COLO668 (cell line): Measurements from ENCODE around the gene TBC1D16.

Experiments
- DNase-seq: peaks from one replicate; lab custom pipeline; 2025; ENCODE audit not compliant: unreplicated experiment; lab: John Stamatoyannopoulos, UW

TBC1D16 gene

DNA sequence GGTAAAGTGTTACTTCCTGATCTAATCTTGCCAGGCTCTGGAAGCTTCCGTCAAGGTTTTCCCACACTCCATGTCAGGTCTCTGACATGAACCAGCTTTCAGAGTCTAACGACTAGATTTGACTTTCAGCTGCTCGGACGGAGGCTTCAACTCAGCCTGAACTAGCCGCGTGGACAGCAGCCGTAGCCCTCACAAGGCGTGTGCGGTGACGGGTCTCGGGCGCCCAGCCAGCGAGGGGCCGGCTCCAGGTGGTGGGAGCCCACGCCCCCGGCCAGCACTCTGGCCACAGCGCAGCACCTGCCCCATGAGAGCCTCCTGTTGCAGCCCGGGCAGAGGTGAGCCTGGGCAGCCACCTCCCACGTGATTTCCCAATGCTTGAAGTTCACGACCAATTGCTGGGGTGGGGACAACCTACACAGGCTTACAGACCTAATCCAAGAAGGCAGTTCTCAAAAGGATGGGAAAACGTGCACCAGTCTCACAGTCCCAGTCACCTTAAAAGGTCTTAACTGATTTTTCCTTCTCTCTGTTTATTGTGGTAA is 45.5 kb downstream of the TBC1D16 start:
- DNase-seq, result peak; percentile 5

DNA sequence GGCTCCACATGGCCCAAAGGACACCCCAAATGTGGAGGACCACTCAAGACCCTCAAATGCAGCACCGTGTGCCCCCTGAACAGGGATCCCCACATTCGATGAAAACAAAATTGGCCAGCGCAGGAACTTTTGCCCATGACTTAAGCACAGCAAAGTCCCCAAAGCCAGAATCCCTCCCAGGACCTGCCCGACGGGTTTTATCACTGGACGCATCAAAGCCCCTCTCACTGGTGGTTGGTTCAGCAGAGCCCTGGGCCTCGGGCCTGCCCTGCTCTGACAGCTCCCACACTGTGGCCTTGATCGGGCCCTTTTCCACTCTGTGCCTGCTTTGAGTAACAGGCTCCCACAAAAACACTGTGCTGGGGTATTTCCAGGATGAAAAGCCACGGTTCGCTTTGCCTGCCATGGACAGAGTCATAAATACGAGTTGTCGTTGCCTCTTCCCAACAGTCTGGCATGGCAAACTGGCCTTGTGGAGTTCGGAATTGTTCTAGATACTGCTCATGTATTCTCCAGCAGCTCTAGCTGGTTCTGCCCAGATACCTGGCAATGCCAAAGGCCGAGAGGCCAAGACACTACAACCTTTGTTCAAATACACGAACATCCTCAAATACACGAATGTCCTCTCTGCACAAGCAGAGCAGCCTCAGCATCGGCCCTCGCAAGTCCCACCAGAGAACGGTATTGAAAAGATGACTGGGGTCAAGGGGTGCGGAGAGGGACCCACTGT is 46.4 kb downstream of the TBC1D16 start:
- no peak for DNase-seq

DNA sequence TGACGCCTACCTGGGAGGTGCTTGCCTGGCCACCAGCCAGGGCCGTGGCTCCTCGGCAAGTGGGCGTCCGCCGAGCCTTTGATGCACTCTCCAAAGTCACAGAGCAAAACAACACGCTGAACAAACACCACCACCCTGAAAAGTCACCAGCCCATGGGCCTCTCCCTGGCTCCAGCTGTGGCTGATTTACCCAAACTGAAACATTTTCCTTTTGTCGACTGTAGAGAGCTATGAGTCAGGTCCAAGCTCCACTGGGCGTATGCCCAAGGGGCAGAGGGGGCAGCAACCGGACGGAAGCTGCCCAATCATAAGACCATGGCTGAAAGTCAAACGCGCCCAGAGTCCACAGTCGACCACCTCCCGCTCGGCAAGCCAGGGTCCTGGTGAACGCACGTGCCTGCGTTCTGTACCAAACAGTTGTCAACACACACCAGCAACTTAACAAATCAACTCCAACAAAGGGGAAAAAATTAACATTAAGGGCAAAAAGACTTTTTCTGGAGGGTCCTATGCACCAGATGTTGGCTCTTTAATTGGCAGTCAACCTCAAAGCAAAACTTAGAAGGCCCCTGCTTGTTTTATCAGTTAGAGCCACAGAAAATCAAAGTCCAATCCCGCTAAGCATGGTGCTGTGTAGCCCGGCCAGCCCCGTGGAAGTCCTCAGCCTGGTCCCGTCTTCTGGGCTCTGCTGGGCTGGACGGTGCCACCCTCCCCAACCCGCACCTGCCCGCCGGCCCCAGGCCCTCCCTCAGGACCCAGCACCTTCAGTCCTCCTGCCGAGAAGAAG is 47.3 kb downstream of the TBC1D16 start:
- DNase-seq, result peak; percentile 74

DNA sequence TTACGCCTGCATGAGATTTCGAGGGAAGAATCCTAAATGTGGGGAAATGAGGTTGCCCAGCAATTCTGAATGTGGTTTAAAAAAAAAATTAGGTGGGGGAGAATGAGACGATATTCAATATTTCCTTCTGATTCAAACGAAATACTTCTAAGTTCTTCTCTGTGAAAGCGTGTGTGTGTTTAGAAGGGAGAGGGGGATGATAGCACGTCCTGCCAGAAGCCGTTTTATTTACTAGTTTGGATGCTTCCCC is 47.8 kb downstream of the TBC1D16 start:
- no peak for DNase-seq

DNA sequence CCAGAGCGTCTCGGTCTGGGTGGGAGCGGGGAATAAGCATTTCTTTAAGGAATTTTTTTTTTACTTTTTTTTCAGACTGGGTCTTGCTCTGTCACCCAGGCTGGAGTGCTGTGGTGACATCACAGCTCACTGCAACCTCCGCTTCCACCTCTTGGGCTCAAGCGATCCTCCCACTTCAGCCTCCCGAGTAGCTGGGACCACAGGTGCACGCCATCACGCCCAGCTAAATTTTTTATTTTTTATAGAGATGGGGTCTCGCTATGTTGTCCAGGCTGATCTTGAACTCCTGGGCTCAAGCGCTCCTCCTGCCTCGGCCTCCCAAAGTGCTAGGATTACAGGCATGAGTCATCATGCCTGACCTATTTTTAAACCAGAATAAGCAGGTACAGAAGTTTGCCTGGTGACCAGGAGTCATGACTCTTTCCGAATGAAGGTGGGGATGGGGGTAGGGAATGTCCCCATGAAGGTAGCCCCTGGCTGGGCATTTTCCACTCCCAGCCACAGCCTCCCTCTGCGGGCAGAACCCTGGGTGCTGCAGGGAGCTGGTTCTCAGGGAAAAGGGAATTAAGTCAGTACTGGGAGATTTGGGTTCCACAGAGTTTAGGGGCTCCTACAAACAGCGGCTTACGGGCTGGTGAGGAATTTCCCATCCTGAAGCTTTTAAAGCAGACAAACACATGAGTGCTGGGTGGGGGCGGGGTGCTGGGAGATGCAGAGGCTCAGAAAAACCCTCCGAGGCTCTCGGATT is 48.3 kb downstream of the TBC1D16 start:
- DNase-seq, result no peak

DNA sequence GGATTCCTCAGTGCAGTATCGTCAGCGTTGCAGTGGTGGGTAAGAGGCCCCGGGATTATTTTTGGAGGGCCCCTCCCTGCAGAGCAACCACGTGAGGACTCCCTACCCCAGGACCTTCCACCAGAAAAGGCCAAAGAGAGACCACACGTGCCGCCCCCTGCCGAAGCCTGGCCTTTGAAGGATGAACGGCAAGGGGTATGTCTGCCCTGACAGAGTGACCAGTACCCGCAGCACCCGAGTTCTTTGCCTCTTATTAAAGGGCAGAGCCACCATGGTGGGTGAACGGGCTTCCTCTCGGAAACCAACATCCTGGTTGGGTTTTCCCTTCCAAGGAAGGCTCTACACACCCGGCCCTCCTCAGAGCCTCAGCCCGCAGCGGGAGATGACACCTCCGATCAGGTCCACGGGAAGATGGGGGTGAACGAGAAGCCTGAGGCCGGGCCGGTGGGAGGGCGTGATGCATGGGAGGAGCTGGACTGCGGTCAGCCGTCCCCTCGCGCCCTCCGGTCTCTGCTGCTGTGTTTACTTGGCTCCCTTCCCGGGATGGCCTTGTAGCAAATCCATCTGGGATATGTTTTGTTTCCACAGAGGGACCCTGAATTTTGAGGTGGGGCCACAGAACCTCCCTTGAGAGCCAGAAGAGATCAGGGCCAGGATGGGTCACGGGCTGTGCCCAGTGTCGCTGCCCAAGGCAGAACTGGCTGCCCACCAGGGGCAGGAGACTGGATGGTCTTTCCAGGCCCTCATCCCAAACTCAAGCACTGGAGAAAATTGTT is 49.1 kb downstream of the TBC1D16 start:
- DNase-seq, result no peak

DNA sequence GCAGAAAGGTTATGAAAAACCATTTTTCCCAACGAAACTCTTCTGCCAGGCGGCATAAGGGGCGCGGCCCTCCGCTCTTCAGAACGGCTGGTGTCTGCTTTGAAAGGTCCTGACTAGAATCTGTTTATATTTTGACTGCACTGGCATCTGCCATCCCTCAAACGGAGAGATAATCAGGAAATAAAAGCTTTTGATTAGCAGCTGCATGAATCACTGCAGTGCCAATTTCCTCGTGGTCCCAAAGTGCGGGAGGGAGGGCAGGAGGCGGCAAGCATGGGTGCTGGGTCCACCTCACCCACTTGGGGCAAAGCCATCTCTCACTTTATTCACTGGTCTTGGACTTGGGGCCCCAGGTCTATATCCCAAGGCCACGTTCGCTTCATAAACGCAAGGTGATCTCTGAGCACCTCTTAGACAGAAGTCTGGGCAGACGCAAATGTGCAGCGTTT is 49.7 kb downstream of the TBC1D16 start:
- DNase-seq, result no peak

DNA sequence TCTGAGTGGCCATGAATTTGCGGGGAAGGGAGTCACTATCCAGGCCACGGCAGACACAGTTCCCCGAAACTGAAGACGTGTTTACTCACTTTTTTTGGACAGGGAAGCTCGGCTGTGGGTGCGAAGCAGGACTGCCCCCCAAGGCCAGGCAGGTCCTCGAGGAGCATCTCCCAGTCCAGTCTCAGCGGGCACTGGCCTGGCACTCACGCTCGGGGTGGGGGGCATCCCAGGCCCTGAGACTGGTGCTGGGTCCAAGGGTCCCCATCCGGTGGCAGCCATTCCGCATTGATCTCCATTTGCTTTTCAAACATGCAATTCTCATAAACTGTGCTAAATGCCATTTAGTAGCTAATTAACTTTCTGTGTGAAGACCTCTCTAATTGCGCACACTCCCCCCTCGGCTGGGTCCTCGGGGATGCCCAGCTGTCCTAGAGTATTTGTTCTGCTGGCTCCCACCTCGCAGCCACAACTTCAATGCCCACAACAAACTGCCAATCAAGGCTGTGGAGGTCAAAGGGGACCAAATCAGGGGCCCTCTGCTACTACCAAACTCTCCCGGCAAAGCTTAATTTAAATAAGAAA is 50.2 kb downstream of the TBC1D16 start:
- DNase-seq, result no peak

DNA sequence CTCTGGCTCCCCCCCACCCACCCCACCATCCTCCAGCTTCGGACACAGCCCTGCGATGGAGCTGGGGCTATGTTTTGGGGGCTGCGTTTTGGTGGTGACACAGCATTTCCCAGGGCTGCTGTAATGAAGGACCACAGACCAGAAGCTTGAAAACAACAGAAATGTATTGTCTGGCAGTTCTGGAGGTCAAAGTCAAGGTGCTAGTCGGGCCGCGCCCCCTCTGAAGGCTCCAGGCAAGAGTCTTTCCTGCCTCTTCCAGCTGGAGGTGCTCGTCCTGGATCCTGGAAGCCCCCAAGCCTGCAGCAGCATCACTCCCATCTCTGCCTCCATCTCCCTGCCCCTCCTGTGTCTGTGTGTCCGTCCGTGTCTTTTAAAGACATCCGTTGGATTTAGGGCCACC is 50.8 kb downstream of the TBC1D16 start:
- no peak for DNase-seq

DNA sequence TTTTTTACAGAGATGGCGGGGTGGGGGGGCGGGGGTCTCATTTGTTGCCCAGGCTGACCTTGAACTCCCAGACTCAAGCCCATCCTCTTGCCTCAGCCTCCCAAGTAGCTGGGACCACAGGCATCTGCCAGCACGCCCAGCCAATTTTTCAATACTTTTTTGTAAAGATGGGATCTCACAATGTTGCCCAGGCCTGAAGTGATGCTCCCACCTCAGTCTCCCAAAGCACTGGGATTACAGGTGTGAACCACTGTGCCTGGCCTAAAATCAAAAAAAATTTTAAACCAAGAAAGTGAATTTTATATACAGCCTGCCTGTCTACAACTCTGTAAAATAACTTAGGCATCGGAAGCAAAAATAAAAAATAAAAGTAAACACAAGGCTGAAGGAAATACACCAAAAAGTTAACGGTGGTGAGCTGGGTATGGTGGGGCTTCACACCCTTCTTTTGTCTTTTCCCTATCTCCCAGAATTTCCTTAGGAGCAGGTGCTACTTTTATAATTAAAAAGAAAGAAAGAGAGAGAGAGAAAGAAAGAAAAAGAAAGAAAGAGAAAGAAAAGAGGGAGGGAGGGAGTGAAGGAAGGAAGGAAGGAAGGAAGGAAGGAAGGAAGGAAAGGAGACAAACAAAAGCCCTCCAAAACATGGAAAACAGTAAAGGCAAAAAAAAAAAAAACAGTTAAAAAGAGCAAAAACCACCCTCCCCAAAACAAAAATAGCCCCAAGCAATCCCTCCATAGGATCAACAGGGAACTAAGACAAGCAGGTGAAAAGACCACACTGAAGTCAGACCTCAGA is 51.4 kb downstream of the TBC1D16 start:
- DNase-seq, result no peak

DNA sequence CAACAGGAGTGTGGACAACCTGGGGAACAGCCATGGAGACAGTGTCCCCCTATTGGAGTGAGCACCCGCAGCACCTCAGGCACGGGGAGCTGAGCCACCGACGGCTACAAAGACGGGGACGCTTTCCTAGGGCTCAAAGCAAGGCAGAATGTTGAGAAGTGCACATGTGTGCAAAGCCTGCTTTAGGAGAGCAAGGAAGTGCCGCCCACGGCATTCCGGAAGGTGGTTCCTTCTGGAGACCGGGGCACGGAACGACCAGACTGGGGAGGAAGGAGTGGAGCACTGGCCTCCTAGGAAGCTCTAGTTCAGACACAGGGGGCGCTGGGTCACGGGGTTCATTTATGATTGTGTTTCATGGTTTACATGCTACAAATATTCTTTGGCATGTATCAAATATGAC is 52.2 kb downstream of the TBC1D16 start:
- DNase-seq, result no peak

DNA sequence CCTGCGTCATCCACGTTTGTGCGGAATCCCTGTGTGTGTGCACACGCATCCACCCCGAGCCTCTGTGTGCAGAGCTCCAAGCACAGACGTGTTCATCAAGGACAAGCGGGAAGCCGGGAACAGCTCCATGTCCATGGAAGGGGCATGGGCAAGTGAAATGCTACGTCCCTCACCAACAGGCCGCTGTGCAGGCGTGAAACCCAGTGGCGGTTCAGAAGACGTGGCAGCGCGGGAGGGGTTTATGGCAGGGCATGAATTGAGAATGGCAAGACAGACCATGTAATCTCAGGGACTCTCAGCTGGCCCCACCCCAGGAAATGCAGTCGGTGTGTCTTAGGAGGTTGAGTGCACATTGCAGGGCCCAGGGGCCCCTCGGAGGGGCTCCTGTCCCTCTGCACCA is 52.7 kb downstream of the TBC1D16 start:
- no peak for DNase-seq

DNA sequence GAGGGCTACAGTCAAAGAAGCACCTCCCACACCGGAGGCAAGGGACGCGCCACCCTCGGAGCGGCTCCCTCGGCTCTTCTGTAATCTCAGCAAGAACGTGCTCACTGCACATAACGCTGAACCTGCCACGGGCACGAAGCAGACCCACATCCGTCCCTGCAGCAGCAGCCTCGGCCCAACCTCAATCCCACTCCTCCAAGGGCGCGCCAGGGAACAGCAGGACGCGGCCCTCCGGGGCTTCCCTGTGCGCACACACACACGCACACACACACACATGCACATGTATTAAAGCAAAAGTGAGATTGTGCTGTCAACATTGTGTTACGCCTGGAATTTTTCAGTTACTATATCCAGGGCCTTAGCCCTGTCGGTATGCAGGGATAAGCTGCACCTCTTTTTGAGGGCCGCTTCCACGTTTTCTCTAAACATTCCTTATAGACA is 54.0 kb downstream of the TBC1D16 start:
- no peak for DNase-seq

DNA sequence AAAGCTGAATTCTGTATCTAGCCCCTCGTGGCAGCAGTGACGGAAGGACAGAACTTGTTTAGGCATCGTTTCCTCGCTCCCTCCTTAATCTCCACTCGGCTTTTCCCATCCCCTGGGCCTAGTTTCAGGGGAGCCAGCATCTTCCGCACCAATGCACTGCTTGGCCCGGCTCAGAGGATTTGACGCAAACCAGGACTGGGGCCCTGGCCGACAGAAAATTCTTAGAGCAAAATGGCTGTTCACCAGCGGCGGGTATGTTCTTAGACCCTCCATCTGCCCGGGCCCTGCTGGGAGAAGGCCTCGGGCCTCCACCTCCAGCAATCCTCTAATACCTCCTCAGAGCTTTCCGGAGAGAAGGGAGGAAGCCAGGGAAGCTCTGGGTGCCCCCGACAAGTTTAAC is 54.6 kb downstream of the TBC1D16 start:
- DNase-seq, result no peak

DNA sequence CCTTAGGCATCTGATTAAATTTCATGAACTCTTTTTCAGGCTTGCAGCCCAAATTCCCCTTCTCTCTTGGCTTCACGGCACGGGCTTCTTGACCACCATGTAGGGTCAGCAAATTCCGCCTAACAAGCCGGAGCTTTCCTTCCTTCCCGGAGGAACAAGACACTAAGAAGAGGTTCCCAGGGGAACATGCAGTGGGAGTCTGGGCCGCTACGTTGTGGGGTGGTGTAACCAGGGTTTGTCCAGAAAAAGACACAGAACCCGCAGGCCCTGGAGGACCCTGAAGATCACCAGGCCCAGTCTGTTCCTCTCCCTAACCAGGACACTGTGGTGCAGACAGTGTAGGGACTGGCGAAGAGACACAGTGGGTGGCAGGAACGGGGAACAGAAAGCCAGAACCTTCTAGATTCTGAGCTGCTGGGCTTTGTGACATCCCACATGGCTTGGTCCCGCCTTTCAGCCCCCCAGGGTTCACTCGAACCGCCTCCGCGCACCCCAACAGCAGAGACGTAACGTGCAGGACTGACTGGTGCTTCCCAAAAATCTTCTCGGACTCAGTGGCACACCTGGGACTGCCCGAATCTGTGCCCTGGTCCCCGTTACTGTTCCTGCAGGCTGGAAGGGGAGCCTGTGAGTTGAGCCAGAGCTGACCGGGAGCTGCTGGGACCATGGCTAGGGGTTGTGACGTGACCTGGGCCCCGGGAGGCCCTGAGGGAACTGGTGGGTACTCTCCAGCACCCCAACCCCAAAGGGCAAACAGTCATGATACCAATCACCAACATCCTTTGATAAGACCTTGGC is 55.2 kb downstream of the TBC1D16 start:
- no peak for DNase-seq

DNA sequence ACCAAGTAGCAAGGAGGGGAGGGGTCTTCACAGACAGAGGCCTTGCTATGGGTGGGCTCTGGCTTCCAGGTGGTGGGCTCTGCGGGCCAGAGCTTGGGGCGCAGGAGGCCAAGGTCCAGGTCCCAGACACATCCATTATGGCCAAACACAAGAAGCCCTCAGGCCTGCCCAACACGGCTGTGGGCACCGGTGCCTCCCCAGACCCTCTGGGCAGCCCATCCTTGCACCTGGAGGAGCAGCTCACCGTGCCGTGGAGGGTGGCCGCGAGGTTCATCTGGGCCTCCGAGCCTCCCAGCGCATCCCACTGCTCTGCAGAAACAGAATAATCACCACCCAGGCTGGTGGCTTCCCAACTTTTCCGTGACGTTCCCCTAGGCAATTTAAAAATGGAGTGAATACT is 55.9 kb downstream of the TBC1D16 start:
- no peak for DNase-seq

DNA sequence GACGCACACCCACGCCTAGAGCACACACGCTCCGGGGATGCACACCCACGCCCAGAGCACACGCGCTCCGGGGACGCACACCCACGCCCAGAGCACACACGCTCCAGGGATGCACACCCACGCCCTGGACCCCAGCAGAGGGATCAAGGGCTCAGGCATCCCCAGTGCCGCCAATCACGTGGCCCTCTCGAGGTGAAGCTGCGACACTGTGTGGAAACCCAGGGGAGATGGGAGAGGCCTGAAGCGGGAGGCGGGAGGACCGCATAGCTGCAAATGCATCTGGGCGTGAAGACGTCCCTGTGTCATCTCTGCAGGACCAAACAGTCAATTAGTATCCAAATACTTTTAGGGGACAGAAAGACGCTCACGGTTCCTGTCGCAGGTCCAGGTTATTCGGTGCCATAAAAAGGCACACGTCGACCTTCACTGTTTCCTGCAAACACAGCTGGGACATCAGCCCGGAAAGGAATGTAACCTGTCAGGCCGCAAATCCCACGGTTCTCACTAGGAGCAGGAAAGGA is 56.4 kb downstream of the TBC1D16 start:
- no peak for DNase-seq

DNA sequence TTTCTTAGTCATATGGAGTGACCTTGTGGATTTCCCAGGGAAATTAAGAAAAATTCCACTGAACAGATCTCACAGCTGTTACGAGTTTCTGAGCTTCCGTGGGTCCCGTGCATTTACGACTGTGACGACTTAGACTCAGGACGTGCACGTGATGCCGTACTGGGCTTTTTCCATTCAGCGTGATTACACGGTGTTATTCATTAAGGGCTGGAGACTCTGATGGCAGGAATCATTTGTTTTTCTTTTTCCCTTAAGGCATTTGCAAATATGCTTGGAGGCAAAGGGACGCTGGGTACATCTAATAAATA is 57.2 kb downstream of the TBC1D16 start:
- no peak for DNase-seq
